Keratinocyte (primary cell): ENCODE data around the gene SYT6. TPM values are rescaled to one million over a fixed set of nuclear protein-coding genes. Genes with fewer than 3 reads are reported as not detected.

Experiments used
- DNase-seq: peaks from one replicate; pipeline ENCODE4 v3.0.0-alpha.2; 2011; ENCODE audit warnings: low read depth, missing footprints, low spot score
- FAIRE-seq: peaks from 2 replicates; lab custom pipeline; 2011; peaks lifted over from hg19 to GRCh38; lab: Jason Lieb, UNC
- H2AFZ ChIP-seq: 2 replicates; pipeline ENCODE4 v1.6.0; 2012; ENCODE audit warnings: low read length, control low read depth, inconsistent platforms; ENCODE audit not compliant: control insufficient read depth
- H3K27ac ChIP-seq: 2 replicates; pipeline ENCODE4 v1.5.1; 2011; ENCODE audit warnings: low read length; ENCODE audit not compliant: control insufficient read depth, insufficient read depth
- H3K27me3 ChIP-seq: 3 replicates; pipeline ENCODE4 v1.6.0; 2011; ENCODE audit warnings: low read length; ENCODE audit not compliant: control insufficient read depth, insufficient read depth; ENCODE audit errors: extremely low read depth
- H3K36me3 ChIP-seq, 2 experiments: 2 replicates in 1 of 2; 3 replicates in 1 of 2; pipeline ENCODE4 v1.5.1; 2011; ENCODE audit warnings: low read length in 2 of 2, mild to moderate bottlenecking in 1 of 2; ENCODE audit not compliant: control insufficient read depth in 2 of 2, insufficient read depth in 2 of 2; ENCODE audit errors: extremely low read depth in 1 of 2
- H3K4me1 ChIP-seq: 3 replicates; pipeline ENCODE4 v1.5.1; 2011; ENCODE audit warnings: low read length; ENCODE audit not compliant: control insufficient read depth, insufficient read depth; ENCODE audit errors: extremely low read depth
- H3K4me2 ChIP-seq: 3 replicates; pipeline ENCODE4 v1.6.0; 2011; ENCODE audit warnings: low read depth, low read length; ENCODE audit not compliant: control insufficient read depth, insufficient read depth; ENCODE audit errors: extremely low read depth
- H3K4me3 ChIP-seq, 3 experiments: fragments of 200-600 bp in 1 of 3; sonication (generic) in 1 of 3; 2 replicates in 2 of 3; 3 replicates in 1 of 3; pipeline ENCODE4 v1.5.1; 2011 to 2016; ENCODE audit warnings: low read length in 3 of 3, mild to moderate bottlenecking in 3 of 3, control low read depth in 2 of 3, inconsistent platforms in 1 of 3, low read depth in 1 of 3, mixed read lengths in 1 of 3, mixed run types in 1 of 3, moderate library complexity in 1 of 3; ENCODE audit not compliant: control insufficient read depth in 2 of 3, insufficient read depth in 2 of 3; ENCODE audit errors: extremely low read depth in 1 of 3
- H3K79me2 ChIP-seq: 2 replicates; pipeline ENCODE4 v1.6.0; 2012; ENCODE audit warnings: low read length; ENCODE audit not compliant: control insufficient read depth, insufficient read depth
- H3K9ac ChIP-seq: 3 replicates; pipeline ENCODE4 v1.6.0; 2011; ENCODE audit warnings: low read length; ENCODE audit not compliant: control insufficient read depth, insufficient read depth; ENCODE audit errors: extremely low read depth
- H3K9me1 ChIP-seq: 3 replicates; pipeline ENCODE4 v1.6.0; 2011; ENCODE audit warnings: low read length; ENCODE audit not compliant: control insufficient read depth, insufficient read depth; ENCODE audit errors: extremely low read depth
- H3K9me3 ChIP-seq: 2 replicates; pipeline ENCODE4 v1.5.1; 2012; ENCODE audit warnings: low read depth, low read length; ENCODE audit not compliant: control insufficient read depth
- H4K20me1 ChIP-seq: 3 replicates; pipeline ENCODE4 v1.6.0; 2011; ENCODE audit warnings: low read length; ENCODE audit not compliant: control insufficient read depth, insufficient read depth; ENCODE audit errors: extremely low read depth
- CTCF ChIP-seq, 3 experiments: IDR thresholded peaks in 1 of 3; conservative IDR thresholded peaks in 1 of 3; optimal IDR thresholded peaks in 1 of 3; 2 replicates in 2 of 3; 3 replicates in 1 of 3; pipeline versions ENCODE3 to v1.5.1; 2011; ENCODE audit warnings: low read length in 3 of 3, mild to moderate bottlenecking in 3 of 3, moderate library complexity in 2 of 3, control low read depth in 1 of 3, inconsistent platforms in 1 of 3; ENCODE audit not compliant: insufficient read depth in 2 of 3; ENCODE audit errors: extremely low read depth in 1 of 3
- EZH2 ChIP-seq: IDR thresholded peaks from one replicate; pipeline ENCODE4 v1.6.1; 2012; ENCODE audit warnings: inconsistent platforms, mild to moderate bottlenecking, low read length, moderate library complexity
- dilution Hi-C: fragments of 300-500 bp; cut with MboI; formaldehyde crosslinking; loops from one replicate; pipeline ENCODE4 v1.7.0; 2020; ENCODE audit warnings: low sequenced_read_pairs; ENCODE audit not compliant: extremely low pct_ligation_motif_present
- polyA plus RNA-seq, 5 experiments: library from polyadenylated mRNA; depleted of rRNA in 3 of 5; stranded (reverse) in 3 of 5; stranded (forward) in 1 of 5; unstranded in 1 of 5; fragments of >200 nt; gene quantifications; 1 replicate in 1 of 5; 2 replicates in 3 of 5; 3 replicates in 1 of 5; pipeline versions ENCODE4 v1.2.1 to v1.2.3, GENCODE V29; 2011 to 2012; ENCODE audit warnings: missing spikeins in 2 of 5, low read depth in 1 of 5, low replicate concordance in 1 of 5

SYT6 gene
- polyA plus RNA-seq, 1 donor (not counting 4 experiments of a cell fraction or from before 2014, with no cell fraction given), result not detected

- no peak overlapping the region for H3K9ac ChIP-seq
- H3K4me3 ChIP-seq, result no peak overlapping the region
- DNase-seq (no peak), FAIRE-seq (no peak)
- H2AFZ ChIP-seq, result no peak overlapping the region
- H3K9me3 ChIP-seq, result no peaks in the 10 kb centered on the region
- H3K4me2 ChIP-seq, result no peak overlapping the region
- no peaks in the 10 kb centered on the region for H4K20me1 ChIP-seq
- no peaks in the 10 kb centered on the region for H3K9me1 ChIP-seq
- peaks cover 3% of the 10 kb centered on the region for H3K27me3 ChIP-seq
- H3K27ac ChIP-seq, result no peak overlapping the region
- dilution Hi-C loops, result no loop called here
- no peaks in the 10 kb centered on the region for H3K79me2 ChIP-seq
- TF ChIP-seq EZH2 (no peak), CTCF (optimal IDR thresholded peaks at IDR 0.05 in 1 of 3, IDR thresholded peaks at IDR 0.05 in 1 of 3, conservative IDR thresholded peaks at IDR 0.05 in 1 of 3; ENCODE audit: extremely low read depth in 1 of 3, insufficient read depth in 2 of 3, low read length in 3 of 3) (peak in 1 of 3 experiments; percentile 14)
- peaks cover 2% of the 10 kb centered on the region for H3K4me1 ChIP-seq
- no peaks in the 10 kb centered on the region for H3K36me3 ChIP-seq
Measured at GRCh38 chr1:114099268-114099667, 54.4 kb downstream of the SYT6 start.

GRCh38 chr1:114097109-114097508 is 56.6 kb downstream of the SYT6 start:
- dilution Hi-C loops, result no loop called here
- H4K20me1 ChIP-seq, result no peaks in the 10 kb centered on the region
- DNase-seq, result no peak
- no peaks in the 10 kb centered on the region for H3K79me2 ChIP-seq
- no peaks in the 10 kb centered on the region for H3K9me3 ChIP-seq
- H3K27ac ChIP-seq, result no peak overlapping the region
- no peak overlapping the region for H3K4me3 ChIP-seq
- H3K9ac ChIP-seq, result no peak overlapping the region
- peaks cover 3% of the 10 kb centered on the region for H3K27me3 ChIP-seq
- no peaks in the 10 kb centered on the region for H3K36me3 ChIP-seq
- H2AFZ ChIP-seq, result no peak overlapping the region
- H3K9me1 ChIP-seq, result no peaks in the 10 kb centered on the region
- no peak overlapping the region for H3K4me2 ChIP-seq
- no peak for TF ChIP-seq EZH2
- TF ChIP-seq CTCF (optimal IDR thresholded peaks at IDR 0.05 in 1 of 3, IDR thresholded peaks at IDR 0.05 in 1 of 3, conservative IDR thresholded peaks at IDR 0.05 in 1 of 3; ENCODE audit: extremely low read depth in 1 of 3, insufficient read depth in 2 of 3, low read length in 3 of 3), result no peak
- H3K4me1 ChIP-seq, result peaks cover 11% of the 10 kb centered on the region
- FAIRE-seq, result no peak
